Measurements from ENCODE around the gene PAPSS2. TPM values are rescaled to one million over a fixed set of nuclear protein-coding genes. Genes with fewer than 3 reads are reported as not detected.

PAPSS2 gene
- total and polyA plus RNA-seq, 9 donors = 18.0 to 102 (median 42.5) TPM

DNA sequence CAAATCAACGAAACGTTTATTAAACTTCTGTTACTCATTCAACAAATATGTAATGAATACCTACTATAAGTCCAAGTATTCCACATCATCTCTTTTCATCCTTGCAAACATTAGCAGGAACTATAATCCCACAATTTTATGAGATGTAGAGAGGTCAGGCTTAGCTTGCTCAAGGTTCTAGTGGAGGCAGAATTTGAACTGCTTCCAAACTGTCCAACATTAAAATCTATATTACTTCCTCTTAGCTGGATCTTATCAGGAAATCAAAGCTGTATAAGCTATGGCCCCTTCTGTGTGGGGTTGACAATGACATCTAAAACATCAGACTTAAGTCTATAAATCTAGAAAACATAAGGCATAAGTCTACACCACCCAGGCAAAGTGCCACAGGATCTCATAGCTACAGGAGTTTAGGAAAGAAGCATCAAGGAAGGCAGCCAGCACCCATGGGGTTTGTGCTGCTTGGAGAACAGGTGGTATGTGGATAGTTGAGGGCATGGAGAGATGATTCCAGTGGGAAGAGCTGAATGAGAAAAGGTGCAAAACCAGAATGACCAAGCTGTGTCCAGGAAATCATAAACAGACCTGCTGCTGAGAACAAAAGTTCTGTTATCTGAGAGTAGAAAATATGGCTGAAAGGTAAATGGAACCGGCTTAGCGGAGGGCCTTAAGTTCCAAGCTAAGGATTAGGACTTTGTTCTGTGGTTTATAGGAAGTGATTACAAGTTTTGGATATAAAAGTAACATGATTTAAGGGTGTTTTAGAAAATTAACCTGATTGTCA lies 34.5 kb downstream of the PAPSS2 start:
- H3K36me3 ChIP-seq = no peaks in the 10 kb centered on the region
- no peaks in the 10 kb centered on the region for H3K27me3 ChIP-seq
- peaks cover 7% of the 10 kb centered on the region for H3K4me1 ChIP-seq (ENCODE audit: insufficient read depth)
- no peak for DNase-seq
- WGBS, 3 donors = 89 to 90% (median 90%) methylated on average over 4 of the region's 4 CpGs
- H3K27ac ChIP-seq = no peak overlapping the region
- no peak overlapping the region for H3K4me3 ChIP-seq
- no peaks in the 10 kb centered on the region for H3K9me3 ChIP-seq
- intact Hi-C loops (cut with DNase I) = no loop called here
- no peak for TF ChIP-seq POLR2A (IDR thresholded peaks at IDR 0.05)

- H3K9me3 ChIP-seq = no peaks in the 10 kb centered on the region
- no peak for TF ChIP-seq CTCF (IDR thresholded peaks at IDR 0.05)
- TF ChIP-seq EP300 (IDR thresholded peaks at IDR 0.05) = no peak
- DNase-seq = no peak
- peaks cover 7% of the 10 kb centered on the region for H3K4me1 ChIP-seq (ENCODE audit: insufficient read depth)
- no peaks in the 10 kb centered on the region for H3K36me3 ChIP-seq
- intact Hi-C loops (cut with DNase I) = loop anchor here in 1 of 4 donors (5.0 kb wide), 1 partner anchor 33 kb away; no protein-coding TSS in a partner anchor
- H3K4me3 ChIP-seq = no peak overlapping the region
- 85 to 90% (median 87%) methylated on average over 3 of the region's 3 CpGs for WGBS, 3 donors
- H3K27ac ChIP-seq = no peak overlapping the region
- H3K27me3 ChIP-seq = no peaks in the 10 kb centered on the region
These were observed 35.4 kb downstream of the PAPSS2 start for GRCh38 chr10:87695074-87695473.

DNA sequence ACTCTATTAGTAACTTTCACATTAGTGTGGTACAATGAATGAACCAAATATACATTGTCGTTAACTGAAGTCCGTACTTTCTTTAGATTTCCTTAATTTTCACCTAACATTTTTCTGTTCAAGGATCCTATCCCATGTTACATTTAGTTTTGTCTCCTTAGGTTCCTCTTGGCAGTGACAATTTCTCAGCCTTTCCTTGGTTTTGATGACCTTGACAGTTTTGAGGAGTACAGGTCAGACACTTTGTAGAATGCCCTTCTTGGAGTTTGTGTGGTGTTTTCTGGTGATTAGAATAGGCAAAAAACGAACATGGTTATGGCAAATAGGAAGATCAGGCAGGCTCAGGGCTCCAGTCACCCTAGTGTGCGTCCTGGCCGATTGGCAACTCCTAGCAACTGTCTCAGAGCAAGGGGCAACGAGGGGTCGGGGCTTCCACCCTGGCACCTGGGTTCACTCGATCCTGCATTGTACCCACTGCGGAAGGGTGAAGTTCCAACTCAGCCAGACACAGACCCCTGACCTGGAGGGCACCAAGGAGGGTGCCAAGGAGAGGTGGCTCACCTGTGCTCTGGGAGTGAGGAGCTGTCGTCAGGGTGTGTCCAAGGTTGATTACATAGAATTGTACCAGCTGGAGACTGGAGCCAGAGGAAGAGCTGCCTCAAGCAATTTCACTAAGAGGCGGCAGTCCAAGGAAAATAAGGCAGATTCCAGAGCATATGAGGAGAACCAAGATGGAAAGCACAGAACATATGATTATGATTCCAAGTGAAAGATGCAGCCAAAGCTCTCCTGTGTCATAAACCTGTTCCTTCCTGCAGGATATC lies 37.5 kb downstream of the PAPSS2 start:
- H3K4me1 ChIP-seq (ENCODE audit: insufficient read depth) = peaks cover 8% of the 10 kb centered on the region
- intact Hi-C loops (cut with DNase I) = loop anchor here in 1 of 4 donors (5.0 kb wide), 1 partner anchor 35 kb away; no protein-coding TSS in a partner anchor
- no peak for DNase-seq
- no peaks in the 10 kb centered on the region for H3K36me3 ChIP-seq
- 87 to 93% (median 88%) methylated on average over 11 of the region's 11 CpGs for whole genome bisulfite sequencing, 3 donors
- H3K9me3 ChIP-seq = no peaks in the 10 kb centered on the region
- H3K27ac ChIP-seq = no peak overlapping the region
- no peak for TF ChIP-seq POLR2A (IDR thresholded peaks at IDR 0.05)
- no peak for TF ChIP-seq EP300 (IDR thresholded peaks at IDR 0.05)
- TF ChIP-seq CTCF (IDR thresholded peaks at IDR 0.05) = no peak
- no peak overlapping the region for H3K4me3 ChIP-seq
- H3K27me3 ChIP-seq = no peaks in the 10 kb centered on the region

DNA sequence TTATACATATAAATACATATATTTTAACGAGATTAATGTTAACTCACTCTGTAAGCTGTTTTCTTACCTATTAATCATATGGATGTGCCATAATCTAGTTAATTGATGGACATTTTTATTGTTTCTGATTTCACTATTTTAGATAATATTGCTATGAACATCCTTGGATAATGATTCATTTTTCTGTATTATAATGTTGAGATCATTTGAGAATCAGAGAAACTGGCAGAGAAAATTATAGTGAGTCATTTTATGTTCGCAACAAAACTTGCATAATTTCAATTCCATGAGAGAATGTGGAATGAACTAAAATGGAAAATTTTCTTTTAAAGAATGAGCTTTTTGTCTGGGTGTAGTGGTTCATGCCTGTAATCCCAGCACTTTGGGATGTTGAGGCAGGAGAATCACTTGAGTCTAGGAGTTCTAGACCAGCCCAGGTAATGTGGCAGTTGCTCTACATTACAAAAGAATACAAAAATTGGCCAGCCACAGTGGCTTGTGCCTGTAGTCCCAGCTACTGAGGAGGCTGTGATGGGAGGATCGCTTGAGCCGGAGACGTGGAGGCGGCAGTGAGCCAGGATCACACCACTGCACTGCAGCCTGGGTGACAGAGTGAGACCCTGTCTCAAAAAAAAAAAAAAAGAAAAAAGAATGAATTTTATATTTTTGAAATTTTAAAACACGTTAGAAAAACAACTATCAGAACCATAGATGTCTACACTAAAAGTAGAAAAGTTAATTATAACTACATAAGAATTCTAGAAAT lies 40.5 kb downstream of the PAPSS2 start:
- no peak overlapping the region for H3K27ac ChIP-seq
- DNase-seq = no peak
- H3K9me3 ChIP-seq = no peaks in the 10 kb centered on the region
- no peak overlapping the region for H3K4me3 ChIP-seq
- WGBS, 3 donors = 65 to 84% (median 82%) methylated on average over 7 of the region's 7 CpGs
- H3K27me3 ChIP-seq = no peaks in the 10 kb centered on the region
- H3K4me1 ChIP-seq (ENCODE audit: insufficient read depth) = peaks cover 10% of the 10 kb centered on the region
- TF ChIP-seq EP300 (IDR thresholded peaks at IDR 0.05) (no peak), POLR2A (IDR thresholded peaks at IDR 0.05) (no peak), CTCF (IDR thresholded peaks at IDR 0.05) (no peak)
- intact Hi-C loops (cut with DNase I) = no loop called here
- no peaks in the 10 kb centered on the region for H3K36me3 ChIP-seq

Data from ovary (tissue), 9 donors.